Measurements from ENCODE around the gene CLOCK.

CLOCK gene

DNA sequence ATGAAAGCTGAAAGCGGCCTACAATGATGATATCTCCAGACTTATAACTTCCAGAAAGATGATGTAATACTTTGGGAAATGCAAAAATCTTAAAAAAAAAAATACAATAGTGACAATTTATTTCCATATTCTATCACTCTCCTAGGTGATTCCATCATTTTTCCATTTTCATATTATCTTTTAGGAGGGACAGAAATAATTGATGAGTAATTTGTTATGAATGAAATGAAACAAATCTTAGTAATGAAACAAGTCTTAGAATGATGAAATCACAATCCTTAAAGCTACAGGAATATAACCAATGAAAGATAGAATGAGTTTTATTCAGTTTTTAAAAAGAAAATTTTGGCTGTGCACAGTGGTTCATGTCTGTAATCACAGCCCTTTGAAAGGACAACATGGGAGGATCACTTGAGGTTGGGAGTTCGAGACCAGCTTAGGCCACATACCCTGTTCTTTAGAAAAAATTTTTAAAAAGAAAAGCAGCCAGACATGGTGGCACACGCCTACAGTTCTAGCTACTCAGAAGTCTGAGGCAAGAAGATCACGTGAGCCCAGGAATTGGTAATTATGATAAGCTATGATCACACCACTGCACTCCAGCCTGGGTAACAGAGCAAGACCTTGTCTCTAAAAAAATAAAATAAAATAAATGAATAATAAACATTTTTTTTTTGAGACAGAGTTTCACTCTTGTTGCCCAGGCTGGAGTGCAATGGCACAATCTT is 21.7 kb downstream of the CLOCK start:
- Histone ChIP-seq H3K27me3 (ENCODE audit: control insufficient read depth, low read length) (no peaks in the 10 kb centered on the region), H4K20me1 (ENCODE audit: control insufficient read depth, insufficient read depth, low read depth, low read length) (no peaks in the 10 kb centered on the region), H3K79me2 (ENCODE audit: control insufficient read depth, low read length) (peaks cover 23% of the 10 kb centered on the region), H3K4me2 (ENCODE audit: low read length) (no peak overlapping the region), H3F3A (ENCODE audit: control insufficient read depth, insufficient read depth) (no peaks in the 10 kb centered on the region; the same call in 1 of the 2 replicates), H3K36me3 (ENCODE audit: control insufficient read depth, low read length) (no peaks in the 10 kb centered on the region), H3K27ac (ENCODE audit: low read depth, low read length) (no peak overlapping the region), H3K4me3 (ENCODE audit: low read length) (no peak overlapping the region), H3K4me1 (ENCODE audit: control insufficient read depth, low read length) (no peaks in the 10 kb centered on the region), H3K9me2 (replicated peaks; ENCODE audit: control insufficient read depth, low read length) (no peaks in the 10 kb centered on the region), H3K9me3 (ENCODE audit: control insufficient read depth, insufficient read depth, low read length) (no peaks in the 10 kb centered on the region)
- TF ChIP-seq, protein P1, sequence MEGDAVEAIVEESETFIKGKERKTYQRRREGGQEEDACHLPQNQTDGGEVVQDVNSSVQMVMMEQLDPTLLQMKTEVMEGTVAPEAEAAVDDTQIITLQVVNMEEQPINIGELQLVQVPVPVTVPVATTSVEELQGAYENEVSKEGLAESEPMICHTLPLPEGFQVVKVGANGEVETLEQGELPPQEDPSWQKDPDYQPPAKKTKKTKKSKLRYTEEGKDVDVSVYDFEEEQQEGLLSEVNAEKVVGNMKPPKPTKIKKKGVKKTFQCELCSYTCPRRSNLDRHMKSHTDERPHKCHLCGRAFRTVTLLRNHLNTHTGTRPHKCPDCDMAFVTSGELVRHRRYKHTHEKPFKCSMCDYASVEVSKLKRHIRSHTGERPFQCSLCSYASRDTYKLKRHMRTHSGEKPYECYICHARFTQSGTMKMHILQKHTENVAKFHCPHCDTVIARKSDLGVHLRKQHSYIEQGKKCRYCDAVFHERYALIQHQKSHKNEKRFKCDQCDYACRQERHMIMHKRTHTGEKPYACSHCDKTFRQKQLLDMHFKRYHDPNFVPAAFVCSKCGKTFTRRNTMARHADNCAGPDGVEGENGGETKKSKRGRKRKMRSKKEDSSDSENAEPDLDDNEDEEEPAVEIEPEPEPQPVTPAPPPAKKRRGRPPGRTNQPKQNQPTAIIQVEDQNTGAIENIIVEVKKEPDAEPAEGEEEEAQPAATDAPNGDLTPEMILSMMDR (IDR thresholded peaks at IDR 0.05; ENCODE audit: low read depth, low read length, poor library complexity, severe bottlenecking): no peak

DNA sequence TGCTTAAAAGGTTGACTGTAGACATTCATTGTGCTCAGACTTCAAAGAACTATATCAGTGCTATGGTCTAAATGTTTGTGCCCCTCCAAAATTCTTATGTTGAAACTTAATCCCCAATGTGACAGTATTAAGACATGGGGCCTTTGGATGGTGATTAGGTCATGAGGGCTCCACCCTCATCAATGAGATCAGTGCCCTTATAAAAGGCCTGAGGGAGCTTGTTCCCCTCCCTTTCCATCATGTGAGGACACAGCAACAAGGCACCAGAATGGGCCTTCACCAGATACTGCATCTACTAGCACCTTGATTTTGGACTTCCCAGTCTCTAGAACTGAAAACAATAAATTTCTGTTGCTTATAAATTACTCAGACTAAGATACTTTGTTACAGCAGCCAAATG is 28.3 kb downstream of the CLOCK start:
- Histone ChIP-seq H4K20me1 (ENCODE audit: control insufficient read depth, insufficient read depth, low read depth, low read length) (no peaks in the 10 kb centered on the region), H3K27me3 (ENCODE audit: control insufficient read depth, low read length) (no peaks in the 10 kb centered on the region), H3K4me2 (ENCODE audit: low read length) (no peak overlapping the region)

GRCh38 chr4:55517526-55518229 is 29.0 kb downstream of the CLOCK start:
- H3K27ac ChIP-seq (ENCODE audit: low read depth, low read length): no peak overlapping the region
- no peaks in the 10 kb centered on the region for H3K9me2 ChIP-seq (replicated peaks; ENCODE audit: control insufficient read depth, low read length)
- no peaks in the 10 kb centered on the region for H3K9me3 ChIP-seq (ENCODE audit: control insufficient read depth, insufficient read depth, low read length)
- no peak for TF ChIP-seq EZH2phosphoT487 (IDR thresholded peaks at IDR 0.05; ENCODE audit: borderline replicate concordance, low read length)
- TF ChIP-seq, protein P1 (IDR thresholded peaks at IDR 0.05; ENCODE audit: low read depth, low read length, poor library complexity, severe bottlenecking): no peak
- H3K4me2 ChIP-seq (ENCODE audit: low read length): no peak overlapping the region
- H3K27me3 ChIP-seq (ENCODE audit: control insufficient read depth, low read length): no peaks in the 10 kb centered on the region
- H3K4me1 ChIP-seq (ENCODE audit: control insufficient read depth, low read length): no peaks in the 10 kb centered on the region
- H3K79me2 ChIP-seq (ENCODE audit: control insufficient read depth, low read length): peaks cover 14% of the 10 kb centered on the region
- no peaks in the 10 kb centered on the region for H3K36me3 ChIP-seq (ENCODE audit: control insufficient read depth, low read length)
- no peaks in the 10 kb centered on the region for H3F3A ChIP-seq (ENCODE audit: control insufficient read depth, insufficient read depth)
- H3K4me3 ChIP-seq (ENCODE audit: low read length): no peak overlapping the region
- H4K20me1 ChIP-seq (ENCODE audit: control insufficient read depth, insufficient read depth, low read depth, low read length): no peaks in the 10 kb centered on the region

More for the DNA sequence above, 28.3 kb downstream of the CLOCK start:
- Histone ChIP-seq H3K27ac (ENCODE audit: low read depth, low read length) (no peak overlapping the region), H3K79me2 (ENCODE audit: control insufficient read depth, low read length) (peaks cover 15% of the 10 kb centered on the region), H3K4me3 (ENCODE audit: low read length) (no peak overlapping the region), H3K36me3 (ENCODE audit: control insufficient read depth, low read length) (no peaks in the 10 kb centered on the region), H3K4me1 (ENCODE audit: control insufficient read depth, low read length) (no peaks in the 10 kb centered on the region), H3K9me2 (replicated peaks; ENCODE audit: control insufficient read depth, low read length) (no peaks in the 10 kb centered on the region), H3F3A (ENCODE audit: control insufficient read depth, insufficient read depth) (no peaks in the 10 kb centered on the region), H3K9me3 (ENCODE audit: control insufficient read depth, insufficient read depth, low read length) (no peaks in the 10 kb centered on the region)
- TF ChIP-seq, protein P1 (IDR thresholded peaks at IDR 0.05; ENCODE audit: low read depth, low read length, poor library complexity, severe bottlenecking): no peak
- TF ChIP-seq EZH2phosphoT487 (IDR thresholded peaks at IDR 0.05; ENCODE audit: borderline replicate concordance, low read length): no peak

Measured in DOHH2 (cell line).